Endothelial cell of umbilical vein (primary cell): Measurements from ENCODE around the gene ABCD1. TPM values are rescaled to one million over a fixed set of nuclear protein-coding genes. Genes with fewer than 3 reads are reported as not detected.
A peak's percentile ranks its signal among the peaks of the same experiment; 100 is the strongest.
"Not testable (repeated sequence)": the region's sequence is repeated elsewhere in the genome, so short reads cannot be mapped to it uniquely, and the experiment has no call there.

Experiments
- BruUV-seq: library from RNA; stranded (reverse); fragments of 400-500 nt; replicated peaks from 2 replicates; lab custom pipeline; 2021; lab: Mats Ljungman, UMichigan
- CTCF ChIA-PET: fragments of 300-600, 350-600 bp; sonication (Branson Sonifier 250); formaldehyde crosslinking; loops from one replicate; lab custom pipeline; 2021; ENCODE audit warnings: antibody characterized with exemption, inconsistent platforms; lab: Charles Lee
- POLR2A ChIA-PET: fragments of 300-600, 350-600 bp; sonication (Branson Sonifier 250); formaldehyde crosslinking; loops from one replicate; lab custom pipeline; 2021; ENCODE audit warnings: antibody characterized with exemption, inconsistent platforms; lab: Charles Lee
- DNase-seq: peaks from one replicate; pipeline ENCODE4 v3.0.0-alpha.2; 2011; ENCODE audit warnings: low read depth, low spot score
- FAIRE-seq: peaks from 2 replicates; lab custom pipeline; 2011; peaks lifted over from hg19 to GRCh38; lab: Jason Lieb, UNC
- H2AFZ ChIP-seq: 2 replicates; pipeline ENCODE4 v1.6.0; 2012; ENCODE audit warnings: low read depth, low read length, control low read depth, inconsistent platforms
- H3K27ac ChIP-seq: 2 replicates; pipeline ENCODE4 v1.5.1; 2011; ENCODE audit warnings: low read depth, mild to moderate bottlenecking, control low read depth, low read length, moderate library complexity; ENCODE audit not compliant: insufficient read depth
- H3K27me3 ChIP-seq, 2 experiments: 2 replicates each; pipeline versions ENCODE4 v1.6.0 to v1.6.1; 2011; ENCODE audit warnings: low read length in 2 of 2, mixed read lengths in 1 of 2; ENCODE audit not compliant: control insufficient read depth in 2 of 2, insufficient read depth in 2 of 2
- H3K36me3 ChIP-seq, 2 experiments: 2 replicates in 1 of 2; 3 replicates in 1 of 2; pipeline ENCODE4 v1.5.1; 2011; ENCODE audit warnings: low read length in 2 of 2, mild to moderate bottlenecking in 1 of 2, moderate library complexity in 1 of 2; ENCODE audit not compliant: control insufficient read depth in 2 of 2, insufficient read depth in 2 of 2; ENCODE audit errors: extremely low read depth in 1 of 2
- H3K4me1 ChIP-seq: 3 replicates; pipeline ENCODE4 v1.5.1; 2011; ENCODE audit warnings: mild to moderate bottlenecking, low read length; ENCODE audit not compliant: control insufficient read depth, insufficient read depth; ENCODE audit errors: extremely low read depth
- H3K4me2 ChIP-seq: 2 replicates; pipeline ENCODE4 v1.6.1; 2011; ENCODE audit warnings: low read length, control low read depth, mixed read lengths; ENCODE audit not compliant: insufficient read depth
- H3K4me3 ChIP-seq, 3 experiments: fragments of 200-600 bp in 1 of 3; sonication (generic), shearing (Covaris generic) in 1 of 3; replicated peaks in 1 of 3; 2 replicates each; pipeline ENCODE4 v1.5.1; 2011 to 2016; ENCODE audit warnings: control low read depth in 3 of 3, low read length in 3 of 3, mild to moderate bottlenecking in 2 of 3, inconsistent platforms in 1 of 3, low read depth in 1 of 3, moderate library complexity in 1 of 3; ENCODE audit not compliant: insufficient read depth in 1 of 3
- H3K79me2 ChIP-seq: 2 replicates; pipeline ENCODE4 v1.6.0; 2012; ENCODE audit warnings: low read length, inconsistent platforms; ENCODE audit not compliant: control insufficient read depth, insufficient read depth
- H3K9ac ChIP-seq: replicated peaks from 2 replicates; pipeline ENCODE3; 2011; ENCODE audit warnings: low read length, control low read depth; ENCODE audit not compliant: insufficient read depth; ENCODE audit errors: extremely low read depth
- H3K9me1 ChIP-seq: replicated peaks from 3 replicates; pipeline ENCODE4 v1.6.0; 2011; ENCODE audit warnings: mild to moderate bottlenecking, low read length; ENCODE audit not compliant: control insufficient read depth, insufficient read depth; ENCODE audit errors: extremely low read depth
- H3K9me3 ChIP-seq: replicated peaks from 2 replicates; pipeline ENCODE4 v1.5.1; 2012; ENCODE audit warnings: low read length, inconsistent platforms; ENCODE audit not compliant: control insufficient read depth, insufficient read depth
- H4K20me1 ChIP-seq: replicated peaks from 2 replicates; pipeline ENCODE3; 2011; ENCODE audit warnings: mild to moderate bottlenecking, low read length; ENCODE audit not compliant: control insufficient read depth, insufficient read depth; ENCODE audit errors: extremely low read depth
- MYC ChIP-seq: IDR thresholded peaks from one replicate; pipeline ENCODE4 v1.6.1; 2011; ENCODE audit warnings: mild to moderate bottlenecking, low read depth, low read length
- dilution Hi-C: fragments of 300-500 bp; cut with MboI; formaldehyde crosslinking; loops from one replicate; pipeline ENCODE4 v1.15.0; 2019; ENCODE audit warnings: low sequenced_read_pairs; ENCODE audit not compliant: extremely low pct_ligation_motif_present
- intact Hi-C: fragments of 100-400 bp; cut with micrococcal nuclease; formaldehyde crosslinking; loops from one replicate; pipeline ENCODE4 v1.10.0; 2022
- polyA plus RNA-seq, 4 experiments: library from polyadenylated mRNA; depleted of rRNA in 3 of 4; stranded (reverse) in 3 of 4; unstranded in 1 of 4; fragments of >200 nt; gene quantifications; 2 replicates each; pipeline versions ENCODE4 v1.2.1 to v1.2.3, GENCODE V29; 2011 to 2012; ENCODE audit warnings: missing spikeins in 1 of 4
- total RNA-seq: library from RNA; stranded (reverse); gene quantifications from 2 replicates; pipeline ENCODE4 v1.2.3, GENCODE V29; 2021

ABCD1 gene
- total and polyA plus RNA-seq, 2 donors (not counting 3 experiments of a cell fraction or from before 2014, with no cell fraction given) = 9.1 to 12.9 TPM

DNA sequence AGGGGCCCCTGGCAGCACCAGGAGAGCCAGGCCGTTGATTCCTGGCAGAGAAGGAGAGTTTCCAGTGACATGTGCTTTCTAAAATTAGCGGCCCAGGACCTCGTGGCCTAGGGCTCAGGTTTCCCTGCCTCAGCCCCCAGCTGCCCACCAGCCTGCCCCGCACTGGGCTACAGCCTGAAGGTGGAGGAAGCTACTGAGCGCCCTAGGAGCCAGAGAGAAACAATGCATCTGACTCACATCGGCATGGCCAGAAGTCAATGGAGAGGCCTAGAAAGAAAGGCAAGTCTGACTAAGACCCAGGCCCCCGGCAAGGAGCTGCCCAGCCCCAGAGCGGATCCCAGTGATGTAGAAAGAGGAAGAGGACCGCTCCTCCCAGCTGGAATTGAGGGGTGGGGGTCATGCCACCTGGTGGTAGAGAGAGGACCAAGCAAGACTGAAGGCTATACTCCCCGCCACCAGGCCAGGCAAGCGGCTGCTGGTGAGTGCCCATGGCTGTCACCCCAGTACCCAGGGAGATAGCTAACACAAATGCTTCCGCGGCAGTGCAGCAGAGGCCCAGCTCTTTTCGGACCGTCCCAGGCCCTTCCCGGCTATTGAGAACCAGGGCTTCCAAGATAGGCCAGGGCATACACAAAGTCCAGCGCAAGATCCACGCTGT lies 19.1 kb upstream of the ABCD1 start:
- intact Hi-C loops, H3K27me3 ChIP-seq, H3K9ac ChIP-seq, dilution Hi-C loops, H3K4me2 ChIP-seq, H4K20me1 ChIP-seq, BruUV-seq, H3K4me3 ChIP-seq, H3K9me3 ChIP-seq, H3K9me1 ChIP-seq, POLR2A ChIA-PET, H2AFZ ChIP-seq: not testable (repeated sequence)
- Histone ChIP-seq H3K27ac (peak overlapping the region; percentile 23), H3K79me2 (peaks cover 11% of the 10 kb centered on the region), H3K36me3 (peaks cover 2 to 21% of the 10 kb centered on the region in 2 experiments), H3K4me1 (peaks cover 18% of the 10 kb centered on the region)
- FAIRE-seq (peak; percentile 61), DNase-seq (peak; percentile 33)
- CTCF ChIA-PET = interaction anchor here (1.0 kb wide), 1 partner anchor 18 kb away, joined by 6 read pairs; the partner anchor contains the start of gene SLC6A8

GRCh38 chrX:153706799-153707198 lies 17.9 kb upstream of the ABCD1 start:
- no peak for TF ChIP-seq MYC
- peaks cover 11% of the 10 kb centered on the region for H3K79me2 ChIP-seq
- H3K4me3 ChIP-seq = no peak overlapping the region
- no peak overlapping the region for H3K9ac ChIP-seq
- H2AFZ ChIP-seq = no peak overlapping the region
- no TSS peak for BruUV-seq
- H3K4me2 ChIP-seq = no peak overlapping the region
- CTCF ChIA-PET = no interaction called here
- no peaks in the 10 kb centered on the region for H3K9me3 ChIP-seq
- POLR2A ChIA-PET = no interaction called here
- no peaks in the 10 kb centered on the region for H3K9me1 ChIP-seq
- FAIRE-seq (no peak), DNase-seq (no peak)
- peaks cover 2 to 18% of the 10 kb centered on the region in 2 experiments for H3K36me3 ChIP-seq
- intact Hi-C loops (no loop called here), dilution Hi-C loops (no loop called here)
- no peaks in the 10 kb centered on the region for H4K20me1 ChIP-seq
- H3K27ac ChIP-seq = no peak overlapping the region
- peaks cover 14% of the 10 kb centered on the region for H3K4me1 ChIP-seq
- no peaks in the 10 kb centered on the region for H3K27me3 ChIP-seq
